T-cell (primary cell): ENCODE measurements around the gene SPAST. TPM values are rescaled to one million over a fixed set of nuclear protein-coding genes. Genes with fewer than 3 reads are reported as not detected.
A peak's percentile ranks its signal among the peaks of the same experiment; 100 is the strongest.
"Not testable (repeated sequence)": the region's sequence is repeated elsewhere in the genome, so short reads cannot be mapped to it uniquely, and the experiment has no call there.

ENCODE experiments used
- ATAC-seq, 4 experiments: fragments of 200-7000 bp in 3 of 4; fragments of 150-1000 bp in 1 of 4; cut with Tn5 transposase; replicated peaks in 1 of 4; 1 replicate in 3 of 4; 2 replicates in 1 of 4; pipeline ENCODE4 v1.10.0; 2021; ENCODE audit warnings: moderate library complexity in 3 of 4, mild to moderate bottlenecking in 2 of 4, moderate number of reproducible peaks in 1 of 4
- CTCF ChIA-PET, 2 donors: fragments of 300-600 bp; sonication (Branson Sonifier 250); formaldehyde crosslinking; loops; one replicate each; lab custom pipeline; 2022; ENCODE audit warnings: antibody characterized with exemption in 2 of 2; lab: Charles Lee
- POLR2A ChIA-PET, 2 donors: fragments of 300-600 bp; sonication (Branson Sonifier 250); formaldehyde crosslinking; loops; one replicate each; lab custom pipeline; 2022; ENCODE audit warnings: antibody characterized with exemption in 2 of 2; lab: Charles Lee
- DNase-seq, 35 experiments: peaks; one replicate each; pipeline versions ENCODE4 v3.0.0 to v3.0.0-alpha.2; 2013 to 2023
- H3K27ac ChIP-seq: one replicate; pipeline ENCODE4 v1.5.1; 2013; ENCODE audit warnings: low read length
- H3K27me3 ChIP-seq, 2 experiments: replicated peaks in 1 of 2; 1 replicate in 1 of 2; 2 replicates in 1 of 2; pipeline versions ENCODE4 v1.6.1 to v1.7.0; 2013; ENCODE audit warnings: low read length in 1 of 2, mixed read lengths in 1 of 2; ENCODE audit not compliant: control insufficient read depth in 2 of 2, insufficient read depth in 2 of 2; ENCODE audit errors: extremely low read depth in 1 of 2
- H3K36me3 ChIP-seq, 2 donors: 1 replicate in 1 of 2; 2 replicates in 1 of 2; pipeline versions ENCODE4 v1.6.1 to v1.7.0; 2013; ENCODE audit warnings: low read length in 1 of 2; ENCODE audit not compliant: control insufficient read depth in 2 of 2, insufficient read depth in 1 of 2; ENCODE audit errors: extremely low read depth in 1 of 2
- H3K4me1 ChIP-seq, 2 experiments: 1 replicate in 1 of 2; 2 replicates in 1 of 2; pipeline versions ENCODE4 v1.6.1 to v1.7.0; 2013; ENCODE audit warnings: low read length in 2 of 2, mixed read lengths in 1 of 2; ENCODE audit not compliant: insufficient read depth in 2 of 2, control insufficient read depth in 1 of 2; ENCODE audit errors: extremely low read depth in 1 of 2
- H3K4me3 ChIP-seq, 2 donors: 1 replicate in 1 of 2; 2 replicates in 1 of 2; pipeline versions ENCODE4 v1.5.1 to v1.7.0; 2013; ENCODE audit warnings: mild to moderate bottlenecking in 2 of 2, low read length in 1 of 2, moderate library complexity in 1 of 2; ENCODE audit not compliant: control insufficient read depth in 1 of 2; ENCODE audit errors: extremely low read depth in 1 of 2
- H3K9me3 ChIP-seq: 2 replicates; pipeline ENCODE4 v1.7.0; 2013
- H3K27ac Mint-ChIP-seq, 2 donors: one replicate each; pipeline ENCODE4 v1.8.0; 2020 to 2021; ENCODE audit warnings: mild to moderate bottlenecking in 2 of 2, mixed read lengths in 2 of 2
- H3K27me3 Mint-ChIP-seq, 2 donors: one replicate each; pipeline ENCODE4 v1.8.0; 2021 to 2022; ENCODE audit warnings: mixed read lengths in 2 of 2
- H3K36me3 Mint-ChIP-seq: one replicate; pipeline ENCODE4 v1.8.0; 2021; ENCODE audit warnings: mixed read lengths
- H3K4me1 Mint-ChIP-seq, 3 donors: one replicate each; pipeline ENCODE4 v1.8.0; 2020 to 2022; ENCODE audit warnings: mixed read lengths in 3 of 3, mild to moderate bottlenecking in 1 of 3
- H3K4me3 Mint-ChIP-seq, 3 donors: one replicate each; pipeline ENCODE4 v1.8.0; 2020 to 2022; ENCODE audit warnings: mild to moderate bottlenecking in 3 of 3, mixed read lengths in 3 of 3, moderate library complexity in 3 of 3
- H3K9me3 Mint-ChIP-seq, 3 donors: one replicate each; pipeline ENCODE4 v1.8.0; 2020 to 2022; ENCODE audit warnings: mixed read lengths in 3 of 3
- WGBS: methylation state at CpG from one replicate; pipeline ENCODE4 v1.1.5; 2013; ENCODE audit warnings: missing lambda C conversion rate; ENCODE audit not compliant: insufficient coverage; 5-methylcytosine and 5-hydroxymethylcytosine counted together
- total RNA-seq, 35 experiments: library from RNA in 6 of 35; stranded (reverse) in 6 of 35; fragments of 120-200 nt in 1 of 35; gene quantifications; one replicate each; pipeline versions ENCODE4 v1.2.1 to v1.2.4 and lab custom pipeline; 2013 to 2026

Gene SPAST
- total RNA-seq, 5 donors from 2014 or later (not counting 1 experiment from before 2014, with no cell fraction given) = 17.7 to 21.9 (median 19.9) TPM

DNA sequence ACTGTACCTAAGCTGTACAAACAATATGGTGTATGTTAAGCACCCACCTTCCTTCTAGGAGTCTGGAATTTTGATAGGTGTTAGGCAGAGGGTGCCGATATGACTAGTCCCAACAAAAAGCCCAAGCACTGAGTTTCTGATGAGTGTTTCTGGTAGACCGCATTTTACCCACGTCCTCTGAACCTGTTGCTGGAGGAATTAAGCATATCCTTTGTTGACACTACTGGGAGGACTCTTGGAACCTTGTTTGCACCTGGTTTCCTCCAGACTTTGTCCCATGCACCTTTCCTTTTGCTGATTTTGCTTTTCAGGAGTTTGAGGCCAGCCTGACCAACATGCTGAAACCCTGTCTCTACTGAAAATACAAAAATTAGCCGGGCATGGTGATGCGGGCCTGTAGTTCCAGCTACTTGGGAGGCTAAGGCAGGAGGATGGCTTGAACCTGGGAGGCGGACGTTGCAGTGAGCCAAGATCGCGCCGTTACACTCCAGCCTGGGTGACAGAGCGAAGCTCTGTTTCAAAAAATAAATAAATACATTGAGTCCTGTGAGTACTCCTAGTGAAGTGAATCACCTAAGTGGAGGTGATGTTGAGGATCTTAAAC lies 11.4 kb upstream of the SPAST start:
- Histone ChIP-seq H3K4me3 (no peak overlapping the region), H3K36me3 (no peaks in the 10 kb centered on the region), H3K4me1 (no peaks in the 10 kb centered on the region), H3K27ac (no peak overlapping the region), H3K9me3 (no peaks in the 10 kb centered on the region), H3K27me3 (no peaks in the 10 kb centered on the region)
- ATAC-seq (no peak), DNase-seq (no peak)
- POLR2A ChIA-PET = interaction anchor here (0.6 kb wide), 2 partner anchors 126 to 246 kb away, joined by 3 to 6 read pairs; no protein-coding TSS in a partner anchor
- 93% methylated on average over 3 of the region's 11 CpGs for WGBS
- no peaks in the 10 kb centered on the region for H3K4me1 Mint-ChIP-seq
- H3K4me3 Mint-ChIP-seq = no peak overlapping the region
- H3K9me3 Mint-ChIP-seq = no peaks in the 10 kb centered on the region
- no peaks in the 10 kb centered on the region for H3K27me3 Mint-ChIP-seq
- H3K27ac Mint-ChIP-seq = no peak overlapping the region
- CTCF ChIA-PET = interaction anchor here in 1 of 2 donors (0.6 kb wide), 1 partner anchor 121 kb away, joined by 3 read pairs; no protein-coding TSS in a partner anchor
- H3K36me3 Mint-ChIP-seq = no peaks in the 10 kb centered on the region

- ATAC-seq, H3K27me3 ChIP-seq, H3K4me3 Mint-ChIP-seq, H3K27ac Mint-ChIP-seq, DNase-seq, H3K27ac ChIP-seq, H3K4me1 Mint-ChIP-seq, H3K4me1 ChIP-seq, H3K36me3 Mint-ChIP-seq, H3K36me3 ChIP-seq, H3K27me3 Mint-ChIP-seq, H3K9me3 Mint-ChIP-seq, H3K4me3 ChIP-seq, H3K9me3 ChIP-seq: not testable (repeated sequence)
- POLR2A ChIA-PET = interaction anchor here in 1 of 2 donors (0.6 kb wide), 1 partner anchor 1908 kb away, joined by 3 read pairs; no protein-coding TSS in a partner anchor
- WGBS = no CpG with 5 or more reads among the region's 3 CpGs
- CTCF ChIA-PET = interaction anchor here in 1 of 2 donors (1.3 kb wide), 1 partner anchor 75 kb away, joined by 3 read pairs; no protein-coding TSS in a partner anchor
Measured at GRCh38 chr2:32054583-32054982, 8.8 kb upstream of the SPAST start.

GRCh38 chr2:32058130-32058529 lies 5.2 kb upstream of the SPAST start:
- Mint-ChIP-seq H3K36me3 (no peaks in the 10 kb centered on the region), H3K4me3 (no peak overlapping the region), H3K27me3 (no peaks in the 10 kb centered on the region), H3K4me1 (peaks cover 13% of the 10 kb centered on the region in 3 donors), H3K9me3 (no peaks in the 10 kb centered on the region), H3K27ac (no peak overlapping the region)
- DNase-seq (no peak), ATAC-seq (no peak)
- Histone ChIP-seq H3K4me1 (peaks cover 5 to 6% of the 10 kb centered on the region in 2 experiments), H3K36me3 (no peaks in the 10 kb centered on the region), H3K9me3 (no peaks in the 10 kb centered on the region), H3K4me3 (no peak overlapping the region), H3K27ac (no peak overlapping the region), H3K27me3 (no peaks in the 10 kb centered on the region)
- ChIA-PET POLR2A (no interaction called here), CTCF (no interaction called here)
- WGBS = 60% methylated on average over 1 of the region's 2 CpGs

DNA sequence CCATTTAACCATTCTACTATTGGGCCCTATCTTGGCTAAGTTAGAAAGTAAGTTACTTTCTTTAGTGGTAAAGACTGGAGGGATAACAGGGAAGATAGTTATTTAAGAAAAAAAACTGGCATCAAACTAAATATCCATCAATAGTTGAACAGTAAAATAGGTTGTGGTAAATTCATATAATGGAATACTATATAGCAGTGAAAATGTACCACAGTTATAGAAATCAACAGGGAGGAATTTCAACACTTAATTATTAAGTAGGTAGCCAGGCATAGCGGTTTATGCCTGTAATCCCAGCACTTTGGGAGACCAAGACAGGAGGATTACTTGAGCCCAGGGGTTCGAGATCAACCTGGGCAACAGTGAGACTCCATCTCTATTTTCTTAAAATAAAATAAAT lies 3.1 kb upstream of the SPAST start:
- no peak for DNase-seq
- no CpG with 5 or more reads among the region's 2 CpGs for whole genome bisulfite sequencing

GRCh38 chr2:32061430-32061829 lies 1.9 kb upstream of the SPAST start:
- ATAC-seq = no peak
- POLR2A ChIA-PET = no interaction called here
- H3K27me3 ChIP-seq = no peaks in the 10 kb centered on the region
- Mint-ChIP-seq H3K27ac (no peak overlapping the region), H3K27me3 (no peaks in the 10 kb centered on the region), H3K36me3 (peaks cover 4% of the 10 kb centered on the region), H3K4me3 (peak overlapping the region; percentile 50 to 99 (median 97)), H3K4me1 (peaks cover 34 to 36% (median 34%) of the 10 kb centered on the region in 3 donors), H3K9me3 (no peaks in the 10 kb centered on the region)
- DNase-seq = no peak
- no peaks in the 10 kb centered on the region for H3K9me3 ChIP-seq
- 98% methylated on average over 7 of the region's 8 CpGs for WGBS
- CTCF ChIA-PET = no interaction called here
- H3K4me3 ChIP-seq = no peak overlapping the region
- H3K4me1 ChIP-seq = peaks cover 12 to 16% of the 10 kb centered on the region in 2 experiments
- H3K36me3 ChIP-seq = no peaks in the 10 kb centered on the region
- no peak overlapping the region for H3K27ac ChIP-seq

More for the DNA sequence above, 3.1 kb upstream of the SPAST start:
- Mint-ChIP-seq H3K36me3 (no peaks in the 10 kb centered on the region), H3K4me3 (no peak overlapping the region), H3K9me3 (no peaks in the 10 kb centered on the region), H3K4me1 (peaks cover 23 to 25% (median 24%) of the 10 kb centered on the region in 3 donors), H3K27ac (no peak overlapping the region), H3K27me3 (no peaks in the 10 kb centered on the region)
- no peaks in the 10 kb centered on the region for H3K27me3 ChIP-seq
- H3K36me3 ChIP-seq = no peaks in the 10 kb centered on the region
- no peaks in the 10 kb centered on the region for H3K9me3 ChIP-seq
- POLR2A ChIA-PET = no interaction called here
- ATAC-seq = no peak
- CTCF ChIA-PET = no interaction called here
- H3K4me1 ChIP-seq = peaks cover 11 to 12% of the 10 kb centered on the region in 2 experiments
- H3K27ac ChIP-seq = no peak overlapping the region
- no peak overlapping the region for H3K4me3 ChIP-seq

DNA sequence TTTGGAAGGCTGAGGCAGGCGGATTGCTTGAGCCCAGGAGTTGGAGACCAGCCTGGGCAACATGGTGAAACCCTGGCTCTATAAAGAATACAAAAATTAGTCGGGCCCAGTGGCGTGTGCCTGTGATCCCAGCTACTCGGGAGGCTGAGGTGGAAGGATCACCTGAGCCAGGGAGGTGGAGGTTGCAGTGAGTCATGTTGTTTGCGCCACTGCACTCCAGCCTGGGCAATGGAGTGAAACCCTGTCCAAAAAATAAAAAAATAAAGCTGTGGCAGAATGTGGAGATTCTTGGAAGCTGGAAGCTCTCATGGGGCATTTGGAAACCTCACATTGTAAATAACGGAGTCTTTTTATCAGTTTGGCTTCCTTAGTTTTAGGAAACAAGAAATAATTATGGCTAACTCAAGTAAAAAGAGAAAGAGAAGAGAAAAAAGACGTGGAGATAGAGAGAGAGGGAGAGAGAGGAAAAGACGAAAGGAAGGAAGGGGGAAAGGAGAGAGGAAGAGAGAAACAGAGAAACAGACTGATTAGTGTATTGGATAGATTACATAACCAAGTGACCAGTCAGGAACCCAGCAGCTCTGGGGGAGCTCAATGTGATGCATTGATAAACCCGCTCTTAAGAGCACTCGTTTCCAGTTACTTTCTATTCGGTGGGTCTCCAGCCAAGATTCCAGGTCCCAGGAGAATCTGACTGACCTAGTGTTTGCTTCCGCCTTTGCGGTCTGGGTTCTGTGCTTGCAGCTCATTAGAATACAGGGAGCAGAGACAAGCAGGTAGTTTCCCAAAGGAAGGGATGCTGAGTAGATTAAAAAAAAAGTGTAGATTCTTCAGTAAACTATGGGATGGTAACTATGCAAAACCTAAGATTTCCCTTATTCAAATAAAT lies 1.1 kb upstream of the SPAST start:
- no peaks in the 10 kb centered on the region for H3K9me3 Mint-ChIP-seq
- ChIA-PET CTCF (interaction anchor here (0.6 to 3.4 kb wide), 4 partner anchors 19 to 100 kb away, joined by 3 to 27 read pairs (median 4); partner anchors contain the start of gene DPY30 (in 2 of the 2)), POLR2A (interaction anchor here (0.5 to 3.4 kb wide), 5 partner anchors 20 to 854 kb away, joined by 3 to 20 read pairs (median 5); partner anchors contain the start of gene DPY30 (in 2 of the 2))
- ATAC-seq (no peak), DNase-seq (peak in 1 of 35 experiments; percentile 35)
- H3K4me3 Mint-ChIP-seq = peak overlapping the region; percentile 97 to 99 (median 98)
- H3K27ac ChIP-seq = no peak overlapping the region
- H3K4me1 Mint-ChIP-seq = peaks cover 37 to 41% (median 38%) of the 10 kb centered on the region in 3 donors
- no peaks in the 10 kb centered on the region for H3K9me3 ChIP-seq
- no peaks in the 10 kb centered on the region for H3K27me3 ChIP-seq
- H3K4me1 ChIP-seq = peaks cover 16 to 18% of the 10 kb centered on the region in 2 experiments
- no peaks in the 10 kb centered on the region for H3K36me3 ChIP-seq
- H3K36me3 Mint-ChIP-seq = peaks cover 4% of the 10 kb centered on the region
- H3K27me3 Mint-ChIP-seq = no peaks in the 10 kb centered on the region
- H3K4me3 ChIP-seq = peak overlapping the region; percentile 83 to 85
- peak overlapping the region in 1 of 2 donors; percentile 98 for H3K27ac Mint-ChIP-seq
- 48% methylated on average over 11 of the region's 13 CpGs for WGBS
